Tibial artery (tissue), 4 donors: ENCODE data around the gene NPAS4.
A peak's percentile ranks its signal among the peaks of the same experiment; 100 is the strongest.

Source experiments
- DNase-seq, 2 donors: peaks; one replicate each; pipeline ENCODE4 v3.0.0-alpha.2; 2019
- H3K27ac ChIP-seq, 2 donors: fragments of 200-600 bp; sonication (generic) in 1 of 2; 1 replicate in 1 of 2; 2 replicates in 1 of 2; pipeline ENCODE4 v1.5.1; 2018 to 2019; ENCODE audit warnings: mild to moderate bottlenecking in 1 of 2
- H3K27me3 ChIP-seq, 2 donors: fragments of 200-600 bp; sonication (generic) in 1 of 2; one replicate each; pipeline versions ENCODE4 v1.5.1 to v1.6.0; 2016 to 2019
- H3K36me3 ChIP-seq, 3 donors: fragments of 200-600 bp; sonication (generic) in 2 of 3; one replicate each; pipeline ENCODE4 v1.5.1; 2016 to 2019; ENCODE audit warnings: mild to moderate bottlenecking in 2 of 3
- H3K4me1 ChIP-seq, 4 donors: fragments of 200-600 bp; sonication (generic) in 2 of 4; 1 replicate in 3 of 4; 2 replicates in 1 of 4; pipeline ENCODE4 v1.5.1; 2016 to 2019
- H3K4me3 ChIP-seq, 2 donors: fragments of 200-600 bp; sonication (generic) in 1 of 2; 1 replicate in 1 of 2; 2 replicates in 1 of 2; pipeline ENCODE4 v1.5.1; 2018 to 2019; ENCODE audit warnings: mild to moderate bottlenecking in 2 of 2
- H3K9me3 ChIP-seq, 3 donors: fragments of 200-600 bp; sonication (generic) in 1 of 3; one replicate each; pipeline ENCODE4 v1.5.1; 2016 to 2019
- intact Hi-C: fragments of 100-400 bp; cut with DNase I; formaldehyde crosslinking; loops from one replicate; pipeline ENCODE4 v1.15.0; 2023; ENCODE audit warnings: low total_unique reads
- TF ChIP-seq, protein P1 (sequence below), 2 experiments: fragments of 200-600 bp in 1 of 2; fragments of 450-650 bp in 1 of 2; IDR thresholded peaks; one replicate each; pipeline ENCODE4 v1.5.1; 2017 to 2019; ENCODE audit warnings: antibody characterized with exemption in 2 of 2, mild to moderate bottlenecking in 1 of 2, moderate library complexity in 1 of 2

The NPAS4 gene

DNA sequence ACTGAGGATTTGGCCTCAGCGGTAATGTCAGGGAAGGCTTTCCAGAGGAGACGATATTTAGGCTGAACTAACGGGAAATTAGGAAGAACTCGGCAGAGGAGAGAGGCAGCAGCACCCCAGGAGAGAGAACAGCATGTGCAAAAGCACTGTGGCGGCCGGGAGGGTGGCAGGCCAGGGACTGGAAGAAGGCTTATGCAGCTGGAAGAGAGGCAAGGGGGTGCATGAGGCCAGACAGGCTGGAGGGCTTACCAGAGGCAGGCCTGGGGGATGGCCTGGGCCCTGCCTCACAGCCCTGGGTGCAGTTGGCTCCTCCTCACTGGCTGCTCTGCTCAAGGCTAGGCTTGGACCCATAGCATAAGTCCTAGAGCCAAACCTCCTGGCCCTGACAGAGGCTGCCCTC, 7.7 kb upstream of the NPAS4 start:
- Histone ChIP-seq H3K27ac (no peak overlapping the region), H3K4me3 (no peak overlapping the region), H3K9me3 (no peaks in the 10 kb centered on the region), H3K36me3 (no peaks in the 10 kb centered on the region), H3K4me1 (peaks cover 5 to 77% (median 30%) of the 10 kb centered on the region in 4 donors), H3K27me3 (no peaks in the 10 kb centered on the region)
- intact Hi-C loops = no loop called here
- TF ChIP-seq, protein P1, sequence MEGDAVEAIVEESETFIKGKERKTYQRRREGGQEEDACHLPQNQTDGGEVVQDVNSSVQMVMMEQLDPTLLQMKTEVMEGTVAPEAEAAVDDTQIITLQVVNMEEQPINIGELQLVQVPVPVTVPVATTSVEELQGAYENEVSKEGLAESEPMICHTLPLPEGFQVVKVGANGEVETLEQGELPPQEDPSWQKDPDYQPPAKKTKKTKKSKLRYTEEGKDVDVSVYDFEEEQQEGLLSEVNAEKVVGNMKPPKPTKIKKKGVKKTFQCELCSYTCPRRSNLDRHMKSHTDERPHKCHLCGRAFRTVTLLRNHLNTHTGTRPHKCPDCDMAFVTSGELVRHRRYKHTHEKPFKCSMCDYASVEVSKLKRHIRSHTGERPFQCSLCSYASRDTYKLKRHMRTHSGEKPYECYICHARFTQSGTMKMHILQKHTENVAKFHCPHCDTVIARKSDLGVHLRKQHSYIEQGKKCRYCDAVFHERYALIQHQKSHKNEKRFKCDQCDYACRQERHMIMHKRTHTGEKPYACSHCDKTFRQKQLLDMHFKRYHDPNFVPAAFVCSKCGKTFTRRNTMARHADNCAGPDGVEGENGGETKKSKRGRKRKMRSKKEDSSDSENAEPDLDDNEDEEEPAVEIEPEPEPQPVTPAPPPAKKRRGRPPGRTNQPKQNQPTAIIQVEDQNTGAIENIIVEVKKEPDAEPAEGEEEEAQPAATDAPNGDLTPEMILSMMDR (IDR thresholded peaks at IDR 0.05) = no peak
- DNase-seq = no peak

DNA sequence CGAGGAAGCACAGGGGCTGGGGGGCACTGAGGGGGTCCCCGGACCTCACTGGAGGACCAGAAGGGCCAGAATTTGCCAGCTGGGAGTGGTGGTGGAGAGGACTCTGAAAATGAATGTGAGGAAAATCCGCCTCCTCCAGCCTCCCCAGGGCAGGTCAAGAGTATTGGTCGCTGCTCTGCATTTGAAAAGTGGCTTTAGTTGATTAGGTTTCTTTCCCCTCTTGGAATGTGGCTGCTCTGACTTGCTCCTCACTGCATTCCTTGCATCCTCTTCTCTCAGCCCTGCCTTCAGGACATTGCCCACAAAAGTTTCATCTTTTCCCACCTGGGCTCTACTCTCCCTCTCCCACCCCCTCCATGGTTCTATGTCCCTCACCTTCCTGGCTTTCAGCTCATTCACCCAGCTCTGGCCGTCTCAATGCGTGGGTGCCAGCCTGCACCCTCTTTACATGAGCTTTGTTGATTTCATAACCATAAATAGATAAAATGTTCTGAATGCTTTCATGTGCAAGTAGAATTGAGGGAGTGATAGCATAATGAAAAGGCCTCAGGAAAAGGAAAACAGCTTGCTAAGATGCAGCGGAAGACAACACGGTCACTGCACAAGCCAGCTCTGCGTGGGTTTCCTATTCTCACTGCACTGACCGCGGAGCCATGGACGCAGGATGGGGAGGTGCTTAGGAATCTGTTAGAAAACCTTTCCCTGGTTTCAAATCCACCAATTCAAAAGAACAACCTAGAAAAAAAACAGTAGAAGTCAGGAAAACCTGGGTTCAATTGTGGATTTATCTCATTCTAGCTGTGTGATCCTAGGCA, 6.5 kb upstream of the NPAS4 start:
- intact Hi-C loops = no loop called here
- Histone ChIP-seq H3K4me3 (no peak overlapping the region), H3K4me1 (peaks cover 0 to 84% (median 36%) of the 10 kb centered on the region in 4 donors), H3K27me3 (no peaks in the 10 kb centered on the region), H3K27ac (no peak overlapping the region), H3K36me3 (no peaks in the 10 kb centered on the region), H3K9me3 (no peaks in the 10 kb centered on the region)
- TF ChIP-seq, protein P1 (IDR thresholded peaks at IDR 0.05) = no peak
- DNase-seq = no peak

DNA sequence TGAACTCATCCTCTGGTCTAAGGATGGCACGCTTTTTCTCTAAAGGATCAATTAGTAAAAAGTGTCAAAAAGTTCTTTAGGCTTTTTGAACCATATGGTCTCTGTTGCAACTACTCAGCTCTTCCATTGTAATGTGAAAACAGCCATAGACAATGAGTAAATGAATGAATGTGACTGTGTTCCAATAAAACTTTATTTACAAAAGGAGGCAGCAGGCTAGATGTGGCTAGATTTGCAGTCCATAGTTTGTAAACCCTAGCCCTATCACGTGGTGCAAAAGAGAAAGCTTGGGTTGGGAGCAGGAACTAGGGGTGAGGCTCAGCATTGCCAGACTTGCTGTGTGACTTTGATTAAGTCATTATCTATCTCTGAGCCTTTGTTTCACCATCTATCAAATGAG, 5.4 kb upstream of the NPAS4 start:
- DNase-seq = no peak
- Histone ChIP-seq H3K4me1 (peaks cover 0 to 84% (median 40%) of the 10 kb centered on the region in 4 donors), H3K27me3 (peaks cover 0 to 3% of the 10 kb centered on the region in 2 donors), H3K9me3 (no peaks in the 10 kb centered on the region), H3K36me3 (no peaks in the 10 kb centered on the region), H3K4me3 (no peak overlapping the region), H3K27ac (no peak overlapping the region)
- TF ChIP-seq, protein P1 (IDR thresholded peaks at IDR 0.05) = no peak
- intact Hi-C loops = no loop called here

DNA sequence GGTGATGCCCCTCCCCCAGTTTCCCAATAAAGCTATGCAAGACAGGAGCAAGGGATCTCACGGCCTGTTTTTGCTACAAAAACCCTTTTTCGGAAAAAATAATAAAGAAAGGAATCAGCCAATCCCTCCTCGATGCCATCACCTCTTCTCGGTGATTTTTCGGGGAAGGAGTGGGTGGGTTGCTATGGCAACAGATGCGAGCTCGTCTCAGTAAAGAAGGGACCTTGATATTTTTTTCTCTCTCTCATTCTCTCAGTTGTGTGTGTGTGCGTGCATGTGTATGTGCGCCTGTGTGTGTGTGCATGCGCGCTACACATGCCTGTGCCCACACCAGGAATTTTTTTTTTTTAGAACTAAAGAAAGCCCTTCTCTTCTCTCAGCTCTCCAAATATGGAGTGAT, 3.8 kb upstream of the NPAS4 start:
- Histone ChIP-seq H3K27ac (no peak overlapping the region), H3K4me1 (peaks cover 0 to 78% (median 43%) of the 10 kb centered on the region in 4 donors), H3K36me3 (peaks cover 0 to under 1% (median 0%) of the 10 kb centered on the region in 3 donors), H3K4me3 (no peak overlapping the region), H3K9me3 (no peaks in the 10 kb centered on the region), H3K27me3 (peaks cover 0 to 3% of the 10 kb centered on the region in 2 donors)
- TF ChIP-seq, protein P1 (IDR thresholded peaks at IDR 0.05) = no peak
- DNase-seq = no peak
- intact Hi-C loops = no loop called here

DNA sequence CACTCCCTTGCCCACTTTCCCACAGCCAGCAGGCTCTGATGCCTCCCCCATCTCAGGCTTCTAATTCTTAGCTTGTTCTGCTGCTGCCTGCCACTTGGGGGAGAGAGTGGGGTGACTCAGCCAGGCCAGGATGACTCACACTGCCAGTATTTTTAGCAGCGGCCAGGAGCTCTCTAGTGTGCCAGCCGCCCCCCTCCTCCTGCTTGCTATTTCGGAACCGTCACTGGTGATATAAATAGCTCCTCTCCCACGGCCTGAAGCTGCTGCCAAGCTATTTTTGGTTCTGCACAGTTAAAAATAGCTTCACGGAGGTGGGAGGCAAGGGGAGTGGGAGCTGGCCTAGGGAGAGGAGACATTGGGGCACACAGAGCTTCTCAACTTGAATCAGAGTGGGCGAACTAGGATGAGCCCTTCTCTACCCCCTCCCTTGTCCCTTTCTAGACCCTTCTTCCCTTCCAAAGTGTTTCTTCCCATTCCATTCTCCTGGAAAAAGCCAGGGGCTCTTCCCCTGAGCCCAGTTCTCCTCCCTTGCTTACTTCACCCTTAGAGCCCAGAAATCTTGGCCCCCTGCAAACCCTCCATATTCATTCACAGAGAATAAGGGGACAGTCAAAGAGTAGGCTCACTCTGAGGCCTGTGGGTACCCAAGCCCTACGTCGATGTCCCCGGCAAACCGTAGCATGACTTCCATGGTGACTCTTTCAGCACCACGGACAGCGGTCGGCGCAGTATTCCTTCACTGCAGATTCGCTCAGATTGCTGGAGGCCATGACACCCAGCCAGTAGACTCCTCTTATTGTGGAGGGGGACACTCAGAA, 2.5 kb upstream of the NPAS4 start:
- Histone ChIP-seq H3K27me3 (peaks cover 0 to 3% of the 10 kb centered on the region in 2 donors), H3K27ac (peak overlapping the region; percentile 12 to 37), H3K36me3 (peaks cover 7 to 13% (median 11%) of the 10 kb centered on the region in 3 donors), H3K4me3 (no peak overlapping the region), H3K4me1 (peaks cover 0 to 64% (median 41%) of the 10 kb centered on the region in 4 donors), H3K9me3 (no peaks in the 10 kb centered on the region)
- DNase-seq = peak; percentile 77 to 96
- TF ChIP-seq, protein P1 (IDR thresholded peaks at IDR 0.05) = peak; percentile 53 to 68
- intact Hi-C loops = no loop called here
